Testis (tissue), 2 donors: ENCODE data around the gene SDE2.

Experiments
- POLR2A ChIP-seq: fragments of 450-650 bp; IDR thresholded peaks from one replicate; pipeline ENCODE4 v1.6.1; 2017; ENCODE audit warnings: antibody characterized with exemption, mild to moderate bottlenecking, moderate library complexity
- TF ChIP-seq, protein P1 (sequence below), 3 experiments: fragments of 450-650 bp in 2 of 3; fragments of 200-600 bp in 1 of 3; sonication (generic) in 1 of 3; IDR thresholded peaks; one replicate each; pipeline ENCODE4 v1.5.1; 2016 to 2019; ENCODE audit warnings: antibody characterized with exemption in 3 of 3, mild to moderate bottlenecking in 2 of 3, moderate library complexity in 1 of 3

DNA sequence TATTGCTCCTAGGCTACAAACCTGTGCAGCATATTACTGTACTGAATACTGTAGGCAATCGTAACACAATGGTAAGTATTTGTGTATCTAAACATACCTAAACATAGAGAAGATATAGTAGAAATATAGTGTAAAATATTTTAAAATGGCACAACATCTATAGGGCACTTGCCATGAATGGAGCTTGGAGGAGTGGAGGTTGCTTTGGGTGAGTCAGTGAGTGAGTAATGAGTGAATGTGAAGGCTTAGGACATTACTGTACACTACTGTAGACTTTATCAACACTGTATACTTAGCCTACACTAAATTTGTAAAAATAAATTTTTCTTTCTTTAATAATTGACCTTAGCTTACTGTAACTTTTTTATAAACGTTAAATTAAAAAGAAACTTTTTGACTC is 66.1 kb downstream of the SDE2 start:
- no peak for TF ChIP-seq POLR2A
- TF ChIP-seq, protein P1, sequence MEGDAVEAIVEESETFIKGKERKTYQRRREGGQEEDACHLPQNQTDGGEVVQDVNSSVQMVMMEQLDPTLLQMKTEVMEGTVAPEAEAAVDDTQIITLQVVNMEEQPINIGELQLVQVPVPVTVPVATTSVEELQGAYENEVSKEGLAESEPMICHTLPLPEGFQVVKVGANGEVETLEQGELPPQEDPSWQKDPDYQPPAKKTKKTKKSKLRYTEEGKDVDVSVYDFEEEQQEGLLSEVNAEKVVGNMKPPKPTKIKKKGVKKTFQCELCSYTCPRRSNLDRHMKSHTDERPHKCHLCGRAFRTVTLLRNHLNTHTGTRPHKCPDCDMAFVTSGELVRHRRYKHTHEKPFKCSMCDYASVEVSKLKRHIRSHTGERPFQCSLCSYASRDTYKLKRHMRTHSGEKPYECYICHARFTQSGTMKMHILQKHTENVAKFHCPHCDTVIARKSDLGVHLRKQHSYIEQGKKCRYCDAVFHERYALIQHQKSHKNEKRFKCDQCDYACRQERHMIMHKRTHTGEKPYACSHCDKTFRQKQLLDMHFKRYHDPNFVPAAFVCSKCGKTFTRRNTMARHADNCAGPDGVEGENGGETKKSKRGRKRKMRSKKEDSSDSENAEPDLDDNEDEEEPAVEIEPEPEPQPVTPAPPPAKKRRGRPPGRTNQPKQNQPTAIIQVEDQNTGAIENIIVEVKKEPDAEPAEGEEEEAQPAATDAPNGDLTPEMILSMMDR (IDR thresholded peaks at IDR 0.05), result no peak
